ENCODE data around the gene HLCS. TPM values are rescaled to one million over a fixed set of nuclear protein-coding genes. Genes with fewer than 3 reads are reported as not detected.

Gene HLCS
- total RNA-seq, 3 donors from 2014 or later (not counting 1 experiment from before 2014, with no cell fraction given) = 28.4 to 36.0 (median 33.0) TPM

GRCh38 chr21:36864974-36865373 lies 101.5 kb downstream of the HLCS start:
- no peaks in the 10 kb centered on the region for H3K27me3 ChIP-seq (ENCODE audit: control insufficient read depth, insufficient read depth, low read length)
- no peak overlapping the region for H3K4me3 ChIP-seq (ENCODE audit: low read length)
- Mint-ChIP-seq H3K27me3 (ENCODE audit: low read depth in 2 of 2) (no peaks in the 10 kb centered on the region), H3K4me3 (no peak overlapping the region), H3K9me3 (no peaks in the 10 kb centered on the region), H3K27ac (no peak overlapping the region), H3K4me1 (peaks cover 18 to 32% of the 10 kb centered on the region in 2 donors), H3K36me3 (no peaks in the 10 kb centered on the region)
- no peaks in the 10 kb centered on the region for H3K9me3 ChIP-seq (ENCODE audit: control insufficient read depth, insufficient read depth, low read length)
- 93% methylated on average over 7 of the region's 10 CpGs for WGBS (ENCODE audit: insufficient coverage)
- DNase-seq = no peak
- no peaks in the 10 kb centered on the region for H3K36me3 ChIP-seq (ENCODE audit: control insufficient read depth, insufficient read depth, low read length)
- TF ChIP-seq CTCF (IDR thresholded peaks at IDR 0.05) = no peak
- peaks cover 4% of the 10 kb centered on the region for H3K4me1 ChIP-seq (ENCODE audit: control insufficient read depth, insufficient read depth, low read length)
- intact Hi-C loops (cut with micrococcal nuclease) = no loop called here
- H3K27ac ChIP-seq (ENCODE audit: low read length) = no peak overlapping the region
- ATAC-seq = no peak

- Mint-ChIP-seq H3K27me3 (ENCODE audit: low read depth in 2 of 2) (no peaks in the 10 kb centered on the region), H3K9me3 (no peaks in the 10 kb centered on the region), H3K27ac (no peak overlapping the region), H3K36me3 (no peaks in the 10 kb centered on the region), H3K4me3 (no peak overlapping the region), H3K4me1 (peaks cover 25 to 38% of the 10 kb centered on the region in 2 donors)
- H3K9me3 ChIP-seq (ENCODE audit: control insufficient read depth, insufficient read depth, low read length) = no peaks in the 10 kb centered on the region
- H3K27me3 ChIP-seq (ENCODE audit: control insufficient read depth, insufficient read depth, low read length) = no peaks in the 10 kb centered on the region
- H3K4me1 ChIP-seq (ENCODE audit: control insufficient read depth, insufficient read depth, low read length) = peaks cover 8% of the 10 kb centered on the region
- WGBS (ENCODE audit: insufficient coverage) = 83% methylated on average over 4 of the region's 4 CpGs
- H3K36me3 ChIP-seq (ENCODE audit: control insufficient read depth, insufficient read depth, low read length) = no peaks in the 10 kb centered on the region
- ATAC-seq (no peak), DNase-seq (no peak)
- TF ChIP-seq CTCF (IDR thresholded peaks at IDR 0.05) = no peak
- no peak overlapping the region for H3K4me3 ChIP-seq (ENCODE audit: low read length)
- intact Hi-C loops (cut with micrococcal nuclease) = no loop called here
- H3K27ac ChIP-seq (ENCODE audit: low read length) = no peak overlapping the region
These were observed 103.2 kb downstream of the HLCS start for GRCh38 chr21:36863260-36863659.

DNA sequence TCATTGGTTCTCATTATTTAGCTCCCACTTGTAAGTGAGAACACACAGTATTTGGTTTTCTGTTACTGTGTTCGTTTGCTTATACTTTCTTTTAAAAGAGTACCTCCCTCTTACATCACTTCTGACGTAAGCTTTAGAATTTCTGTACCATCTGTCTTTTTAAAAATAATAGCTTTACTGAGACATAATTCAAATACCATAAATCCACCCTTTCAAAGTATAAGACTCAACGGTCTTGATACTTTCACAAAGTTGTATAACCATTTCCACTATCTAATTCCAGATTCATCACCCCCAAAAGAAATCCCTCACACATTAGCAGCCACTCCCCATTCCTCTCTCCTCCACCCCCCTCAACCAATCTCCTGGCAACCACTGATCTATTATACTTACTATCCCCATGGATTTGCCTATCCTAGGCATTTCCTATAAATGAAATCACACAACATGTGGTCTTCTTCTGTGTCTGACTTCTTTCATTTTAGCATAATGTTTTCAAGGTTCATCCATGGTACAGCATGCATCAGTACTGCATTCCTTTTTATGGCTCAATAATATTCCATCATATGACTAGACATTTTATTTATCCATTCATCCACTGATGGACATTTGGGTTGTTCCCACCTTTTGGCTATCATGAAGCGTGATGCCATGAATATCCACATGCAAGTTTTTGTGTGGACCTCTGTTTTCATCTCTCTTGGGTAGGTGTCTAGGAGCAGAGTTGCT lies 104.7 kb downstream of the HLCS start:
- Mint-ChIP-seq H3K4me3 (peak overlapping the region; percentile 21), H3K36me3 (no peaks in the 10 kb centered on the region), H3K27ac (peak overlapping the region in 1 of 2 donors; percentile 59), H3K9me3 (no peaks in the 10 kb centered on the region), H3K4me1 (peaks cover 30 to 33% of the 10 kb centered on the region in 2 donors), H3K27me3 (ENCODE audit: low read depth in 2 of 2) (no peaks in the 10 kb centered on the region)
- Histone ChIP-seq H3K36me3 (ENCODE audit: control insufficient read depth, insufficient read depth, low read length) (no peaks in the 10 kb centered on the region), H3K9me3 (ENCODE audit: control insufficient read depth, insufficient read depth, low read length) (no peaks in the 10 kb centered on the region), H3K27me3 (ENCODE audit: control insufficient read depth, insufficient read depth, low read length) (no peaks in the 10 kb centered on the region), H3K27ac (ENCODE audit: low read length) (no peak overlapping the region), H3K4me1 (ENCODE audit: control insufficient read depth, insufficient read depth, low read length) (peaks cover 8% of the 10 kb centered on the region), H3K4me3 (ENCODE audit: low read length) (no peak overlapping the region)
- DNase-seq = no peak
- 87% methylated on average over 4 of the region's 4 CpGs for WGBS (ENCODE audit: insufficient coverage)
- intact Hi-C loops (cut with micrococcal nuclease) = no loop called here
- no peak for ATAC-seq
- no peak for TF ChIP-seq CTCF (IDR thresholded peaks at IDR 0.05)
